Fibroblast of upper back skin (primary cell): ENCODE measurements around the gene GBP5.
A peak's percentile ranks its signal among the peaks of the same experiment; 100 is the strongest.
"Not testable (repeated sequence)": the region's sequence is repeated elsewhere in the genome, so short reads cannot be mapped to it uniquely, and the experiment has no call there.

Source experiments
- DNase-seq: peaks from one replicate; pipeline ENCODE4 v3.0.0-alpha.2; 2013

The GBP5 gene, protein sequence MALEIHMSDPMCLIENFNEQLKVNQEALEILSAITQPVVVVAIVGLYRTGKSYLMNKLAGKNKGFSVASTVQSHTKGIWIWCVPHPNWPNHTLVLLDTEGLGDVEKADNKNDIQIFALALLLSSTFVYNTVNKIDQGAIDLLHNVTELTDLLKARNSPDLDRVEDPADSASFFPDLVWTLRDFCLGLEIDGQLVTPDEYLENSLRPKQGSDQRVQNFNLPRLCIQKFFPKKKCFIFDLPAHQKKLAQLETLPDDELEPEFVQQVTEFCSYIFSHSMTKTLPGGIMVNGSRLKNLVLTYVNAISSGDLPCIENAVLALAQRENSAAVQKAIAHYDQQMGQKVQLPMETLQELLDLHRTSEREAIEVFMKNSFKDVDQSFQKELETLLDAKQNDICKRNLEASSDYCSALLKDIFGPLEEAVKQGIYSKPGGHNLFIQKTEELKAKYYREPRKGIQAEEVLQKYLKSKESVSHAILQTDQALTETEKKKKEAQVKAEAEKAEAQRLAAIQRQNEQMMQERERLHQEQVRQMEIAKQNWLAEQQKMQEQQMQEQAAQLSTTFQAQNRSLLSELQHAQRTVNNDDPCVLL

DNA sequence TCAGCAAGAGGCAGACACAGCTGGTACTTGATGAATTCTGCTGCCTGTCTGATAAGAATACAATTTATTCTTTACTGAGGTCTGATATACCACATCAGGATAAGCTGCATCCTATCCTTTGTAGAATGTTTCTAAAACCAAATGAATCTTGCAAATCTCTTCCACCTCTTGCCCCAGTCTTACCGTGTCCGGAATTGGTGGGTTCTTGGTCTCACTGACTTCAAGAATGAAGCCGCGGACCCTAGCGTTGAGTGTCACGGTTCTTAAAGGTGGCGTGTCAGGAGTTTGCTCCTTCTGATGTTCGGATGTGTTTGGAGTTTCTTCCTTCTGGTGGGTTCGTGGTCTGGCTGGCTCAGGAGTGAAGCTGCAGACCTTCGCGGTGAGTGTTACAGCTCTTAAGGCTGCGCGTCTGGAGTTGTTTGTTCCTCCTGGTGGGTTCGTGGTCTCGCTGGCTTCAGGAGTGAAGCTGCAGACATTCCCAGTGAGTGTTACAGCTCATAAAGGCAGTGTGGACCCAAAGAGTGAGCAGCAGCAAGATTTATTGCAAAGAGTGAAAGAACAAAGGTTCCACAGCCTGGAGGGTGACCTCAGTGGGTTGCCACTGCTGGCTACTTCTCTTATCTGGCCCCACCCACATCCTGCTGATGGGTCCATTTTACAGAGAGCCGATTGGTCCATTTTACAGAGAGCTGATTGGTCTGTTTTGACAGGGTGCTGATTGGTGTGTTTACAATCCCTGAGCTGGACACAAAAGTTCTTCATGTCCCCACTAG, at the start of gene GBP5:
Gene GBP5, minus strand, starts transcription at position 592 of the 773 bp plus-strand sequence. CDS start 3,305 bp downstream, outside the sequence.
- DNase-seq: peak; percentile 43

DNA sequence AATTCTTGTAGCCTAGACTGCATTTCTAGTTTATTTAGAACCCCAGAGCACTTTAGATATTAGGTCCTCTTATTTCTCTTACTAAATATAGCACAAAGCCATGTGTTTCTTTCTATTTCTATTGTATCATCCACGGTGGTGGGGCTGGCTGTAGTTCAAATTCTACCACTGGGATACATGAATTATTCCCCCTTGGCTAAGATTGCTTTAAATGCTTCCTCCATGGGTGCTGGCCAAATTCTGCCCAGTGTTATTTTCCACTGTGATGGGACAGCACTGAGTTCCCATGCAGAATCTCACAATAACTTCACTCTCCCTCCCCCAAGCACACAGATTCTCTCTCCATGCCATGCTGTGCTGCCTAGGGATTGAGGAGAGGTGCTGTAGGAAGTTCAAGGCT, 49.7 kb upstream of the GBP5 start:
- DNase-seq: no peak

DNA sequence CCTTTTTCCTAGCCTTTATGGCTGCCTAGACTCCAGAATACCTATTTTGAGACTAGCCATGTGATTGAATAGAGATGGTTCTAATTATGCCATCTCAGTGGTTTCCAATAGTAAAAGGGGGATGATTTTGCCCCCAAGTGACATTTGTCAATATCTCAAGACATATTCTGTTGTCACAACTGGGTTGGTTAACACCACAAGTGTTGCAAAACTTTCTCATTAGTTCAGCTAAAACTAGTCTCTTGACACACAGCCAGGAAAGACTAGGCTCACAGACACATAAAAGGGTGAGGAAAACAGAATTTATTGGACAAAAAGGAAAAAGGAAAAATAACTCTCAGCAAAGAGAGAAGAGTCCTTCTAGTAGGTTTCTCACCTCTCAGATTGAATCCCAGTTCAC, 39.9 kb upstream of the GBP5 start:
- no peak for DNase-seq

DNA sequence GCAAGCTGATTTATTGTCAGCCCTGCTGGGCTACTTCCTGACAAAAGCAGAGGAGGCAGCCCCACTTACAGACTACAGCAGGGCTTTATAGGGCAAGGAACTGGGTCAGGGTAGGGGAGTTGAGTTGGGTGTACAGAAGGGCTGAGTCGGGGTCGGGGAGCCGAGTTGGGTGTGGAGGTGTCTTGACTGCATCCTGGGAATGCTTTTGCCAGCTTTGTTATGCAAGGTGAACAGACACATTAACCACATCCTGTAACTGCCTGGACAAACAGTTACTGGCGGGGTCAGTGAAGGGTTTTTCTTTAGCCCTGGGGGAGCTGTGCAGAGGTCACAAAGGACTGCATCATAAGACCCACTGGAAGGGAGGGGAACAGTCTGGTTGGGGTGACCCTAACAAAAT, 39.1 kb upstream of the GBP5 start:
- no peak for DNase-seq

DNA sequence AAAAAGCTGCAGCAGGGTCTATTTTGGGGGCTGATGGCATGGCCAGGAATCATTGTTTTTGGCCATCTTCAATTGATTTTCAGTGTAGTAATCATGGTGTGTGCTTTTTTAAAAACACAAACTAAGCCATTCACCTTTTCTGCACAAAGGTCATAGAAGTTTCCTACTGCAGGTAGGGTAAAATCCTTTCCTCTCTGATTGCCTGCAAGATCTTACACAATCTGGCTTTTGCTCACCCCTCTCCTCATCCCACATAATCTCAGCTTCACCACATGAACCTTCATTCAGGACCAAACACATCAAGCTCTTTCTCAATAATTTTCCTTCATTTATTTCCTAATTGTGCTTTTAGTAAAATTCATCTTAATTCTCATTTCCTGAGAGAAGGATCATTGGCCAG, 38.3 kb upstream of the GBP5 start:
- no peak for DNase-seq

DNA sequence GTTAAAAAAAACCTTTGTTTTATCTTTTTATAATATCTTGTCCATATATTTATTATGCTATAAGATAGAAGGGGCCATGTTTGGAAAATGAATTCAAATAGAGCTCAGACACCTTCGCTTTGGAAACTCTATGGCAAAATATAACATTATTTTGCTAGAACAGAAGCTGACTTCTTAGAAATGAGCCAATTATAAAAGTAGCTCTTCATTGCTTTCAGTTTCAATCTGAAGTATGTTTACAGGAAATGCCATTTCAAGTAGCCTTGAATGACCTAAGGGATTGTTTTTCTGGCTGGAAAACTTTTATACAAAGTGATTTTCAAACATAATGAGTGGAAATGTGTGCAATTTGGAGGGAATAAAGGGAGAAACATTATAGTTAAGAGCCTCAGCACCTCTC, 37.8 kb upstream of the GBP5 start:
- DNase-seq: no peak

DNA sequence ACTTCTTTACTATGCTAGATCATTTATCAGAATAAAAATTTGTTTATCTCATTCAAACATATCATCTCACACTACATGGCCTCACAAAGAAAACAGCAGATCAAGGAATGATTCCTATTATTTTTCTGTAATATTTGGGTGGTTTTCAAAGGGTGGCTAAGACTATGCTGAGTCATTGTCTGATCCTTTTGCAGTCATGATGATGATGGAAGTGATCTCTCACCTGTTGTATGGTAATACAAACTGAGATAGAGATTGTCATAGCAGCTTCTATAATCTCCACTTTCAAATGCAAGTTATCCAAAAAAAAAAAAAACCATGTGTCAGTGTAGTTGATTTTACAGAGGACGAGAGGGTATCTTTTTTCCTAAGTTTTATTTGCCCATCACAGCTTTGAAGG, 37.2 kb upstream of the GBP5 start:
- no peak for DNase-seq

DNA sequence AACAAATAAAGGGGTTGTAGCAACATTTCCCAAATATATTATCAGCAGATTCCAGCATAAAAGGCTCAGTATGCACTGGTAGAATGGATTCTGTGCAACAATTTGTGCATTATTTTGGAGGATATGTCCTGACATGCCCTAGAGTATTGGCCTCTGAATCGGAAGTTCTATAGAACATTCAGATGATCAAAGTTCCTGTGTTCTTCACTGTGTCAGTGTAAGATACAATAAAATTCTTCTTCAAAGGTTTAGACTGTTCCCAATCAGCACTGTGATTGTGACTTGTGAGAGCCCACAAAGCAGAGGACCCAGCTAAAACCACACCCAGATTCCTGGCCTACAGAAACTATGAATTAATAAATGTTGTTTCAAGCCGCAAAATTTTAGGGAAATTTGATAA, 33.6 kb upstream of the GBP5 start:
- no peak for DNase-seq

DNA sequence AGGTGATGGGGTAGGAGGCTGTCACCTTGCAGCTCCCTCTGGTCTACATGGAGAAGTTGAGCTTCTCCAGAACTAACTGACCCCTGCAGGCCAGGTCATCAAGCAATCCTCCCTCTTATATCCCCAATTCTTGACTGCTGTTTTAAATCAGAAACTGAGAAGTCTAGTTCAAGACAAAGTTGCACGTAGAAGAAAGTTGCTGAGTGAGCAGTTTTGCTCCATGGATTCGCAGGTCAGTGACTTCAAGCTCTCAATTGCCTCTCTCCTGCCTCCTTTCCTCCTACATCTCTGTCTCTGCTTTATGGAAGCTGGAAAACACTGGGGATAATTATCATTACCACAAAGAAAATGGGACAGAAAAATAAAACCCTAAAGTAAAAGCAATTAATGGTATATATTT, 32.8 kb upstream of the GBP5 start:
- DNase-seq: no peak

DNA sequence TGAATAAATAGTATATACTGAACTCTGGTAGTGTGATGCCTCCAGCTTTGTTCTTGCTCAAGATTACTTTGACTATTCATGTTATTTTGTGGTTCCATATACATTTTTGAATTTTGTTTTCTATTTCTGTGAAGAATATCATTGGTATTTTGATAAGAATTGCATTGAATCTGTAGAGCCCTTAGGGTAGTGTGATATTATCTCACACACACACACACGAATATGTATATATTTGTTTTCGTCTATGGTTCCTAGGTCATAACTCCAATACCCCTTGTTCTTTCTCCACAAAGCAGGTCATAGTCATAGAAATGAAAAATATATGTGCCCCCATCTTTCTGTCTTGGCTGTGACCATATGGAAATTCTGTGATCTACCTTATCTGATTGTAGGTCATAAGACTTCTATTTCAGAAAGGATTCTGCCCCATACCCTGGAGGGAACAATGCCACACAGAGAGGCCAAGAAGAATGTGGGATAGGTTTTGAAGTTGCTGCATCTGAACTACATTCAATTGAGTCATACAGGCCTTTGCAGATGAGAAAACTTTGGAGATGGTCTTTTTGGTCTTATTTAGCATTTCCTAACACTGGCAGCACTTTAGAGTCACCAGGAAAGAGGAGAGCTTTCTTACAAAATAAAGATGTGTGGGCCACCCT, 32.0 kb upstream of the GBP5 start:
- no peak for DNase-seq

DNA sequence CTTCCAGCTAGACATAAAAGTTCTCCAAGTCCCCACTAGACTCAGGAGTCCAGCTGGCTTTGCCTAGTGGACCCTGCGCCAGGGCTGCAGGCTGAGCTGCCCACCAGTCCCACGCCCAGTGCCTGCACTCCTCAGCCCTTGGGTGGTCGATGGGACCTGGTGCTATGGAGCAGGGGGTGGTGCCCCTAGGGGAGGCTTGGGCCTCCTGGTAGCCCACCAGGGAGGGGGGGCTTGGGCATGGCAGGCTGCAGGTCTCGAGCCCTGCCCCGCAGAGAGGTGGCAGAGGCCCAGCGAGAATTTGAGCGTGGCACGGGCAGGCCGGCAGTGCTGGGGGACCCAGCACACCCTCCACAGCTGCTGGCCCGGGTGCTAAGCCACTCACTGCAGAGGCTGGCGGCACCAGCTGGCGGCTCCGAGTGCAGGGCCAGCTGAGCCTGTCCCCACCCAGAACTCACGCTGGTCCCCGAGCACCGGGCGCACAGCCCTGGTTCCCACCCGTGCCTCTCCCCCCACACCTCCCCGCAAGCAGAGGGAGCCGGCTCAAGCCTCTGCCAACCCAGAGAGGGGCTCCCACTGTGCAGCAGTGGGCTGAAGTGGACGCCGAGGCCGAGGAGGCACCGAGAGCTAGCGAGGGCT, 30.2 kb upstream of the GBP5 start:
- DNase-seq: no peak

DNA sequence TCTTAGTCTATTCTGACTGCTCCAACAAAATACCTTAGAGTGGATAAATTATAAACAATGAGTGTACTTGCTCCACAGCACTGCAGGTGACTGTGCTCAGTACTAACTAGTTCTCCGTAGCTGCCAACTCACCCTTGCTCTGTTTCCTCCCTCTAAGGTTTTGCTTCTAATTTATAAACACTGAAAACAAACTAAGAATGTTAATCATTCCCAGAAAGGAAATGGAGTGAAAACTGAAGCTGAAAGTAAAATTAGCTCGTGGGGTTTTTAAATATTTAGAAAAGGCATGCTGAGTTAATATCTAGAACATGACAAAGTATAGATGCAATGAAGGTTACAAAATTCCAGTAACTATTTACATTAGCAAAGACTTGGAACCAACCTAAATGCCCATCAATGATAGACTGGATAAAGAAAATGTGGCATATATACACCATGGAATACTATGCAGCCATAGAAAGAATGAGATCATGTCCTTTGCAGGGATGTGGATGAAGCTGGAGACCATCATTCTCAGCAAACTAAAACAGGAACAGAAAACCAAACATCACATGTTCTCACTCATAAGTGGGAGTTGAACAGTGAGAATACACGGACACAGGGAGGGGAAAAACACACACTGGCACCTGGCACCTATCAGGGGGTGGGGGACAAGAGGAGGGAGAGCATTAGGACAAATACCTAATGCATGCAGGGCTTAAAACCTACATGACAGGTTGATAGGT, 27.2 kb upstream of the GBP5 start:
- not testable (repeated sequence) for DNase-seq

DNA sequence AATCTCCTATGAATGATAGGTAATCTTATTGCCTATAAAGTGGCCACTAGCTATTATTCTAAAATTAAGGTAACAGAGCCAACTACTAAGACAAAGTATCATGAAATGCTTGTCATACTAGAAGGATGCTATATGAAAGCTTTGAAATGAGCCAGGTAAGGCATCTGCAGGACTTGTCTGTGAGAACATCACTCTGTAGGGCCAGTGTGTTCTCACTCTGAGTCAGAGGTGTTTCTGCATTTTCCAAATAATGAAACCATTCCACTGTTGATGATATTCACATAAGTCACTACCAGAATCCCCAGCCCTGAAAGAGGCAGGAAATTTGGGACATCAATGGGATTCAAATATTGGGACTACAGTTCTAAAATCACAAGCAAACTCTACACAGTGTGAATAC, 25.8 kb upstream of the GBP5 start:
- DNase-seq: no peak

DNA sequence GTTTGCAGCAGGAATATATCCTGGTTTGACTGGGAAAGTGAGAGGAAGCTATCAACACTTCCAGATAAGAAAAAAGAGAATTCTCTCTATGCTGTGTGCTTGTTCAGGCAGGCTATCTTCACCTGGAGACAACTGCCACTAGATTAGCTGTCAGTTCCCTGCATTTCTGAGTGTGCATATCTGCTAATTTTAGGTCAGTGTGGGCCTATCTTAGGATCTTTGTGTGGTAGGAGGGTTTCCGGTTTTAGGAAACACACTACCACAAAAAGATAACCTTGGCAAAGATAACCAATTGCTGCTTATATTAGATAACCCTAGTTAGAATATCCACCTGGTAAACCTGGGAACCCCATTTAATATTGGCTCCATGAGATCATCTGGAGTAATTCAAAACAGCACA, 22.5 kb upstream of the GBP5 start:
- DNase-seq: no peak

DNA sequence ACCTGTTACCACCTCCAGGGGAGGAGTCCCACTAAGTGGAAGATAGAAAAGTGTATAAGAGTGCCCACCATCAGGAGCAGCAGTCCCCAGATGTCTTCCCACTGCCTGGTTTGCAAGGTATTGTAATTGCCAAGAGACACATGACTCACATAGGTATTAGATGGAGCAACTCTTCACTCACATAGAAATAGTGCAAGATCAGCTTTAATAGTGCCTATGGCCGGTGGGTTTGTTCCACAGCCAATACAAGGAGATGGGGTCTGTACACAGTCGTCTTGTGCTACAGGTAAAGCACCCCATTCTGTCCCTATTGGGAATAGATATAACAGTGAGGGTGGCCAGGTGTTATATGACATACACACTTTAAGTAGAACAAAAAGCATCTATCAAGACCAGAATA, 18.6 kb upstream of the GBP5 start:
- no peak for DNase-seq

DNA sequence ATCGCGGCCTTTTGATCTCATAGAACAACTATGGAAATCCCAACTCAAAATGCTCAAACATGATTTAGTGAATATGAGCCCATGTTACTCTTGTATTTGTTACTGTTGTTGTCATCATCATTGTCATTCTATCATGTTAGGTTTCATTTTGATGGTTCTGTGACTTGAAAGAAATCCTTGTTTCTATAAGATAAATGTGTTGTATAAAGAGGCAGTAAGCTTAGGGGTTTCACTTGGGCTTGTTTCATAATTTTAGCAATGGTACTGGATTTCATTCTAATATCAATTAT, 15.3 kb upstream of the GBP5 start:
- no peak for DNase-seq

DNA sequence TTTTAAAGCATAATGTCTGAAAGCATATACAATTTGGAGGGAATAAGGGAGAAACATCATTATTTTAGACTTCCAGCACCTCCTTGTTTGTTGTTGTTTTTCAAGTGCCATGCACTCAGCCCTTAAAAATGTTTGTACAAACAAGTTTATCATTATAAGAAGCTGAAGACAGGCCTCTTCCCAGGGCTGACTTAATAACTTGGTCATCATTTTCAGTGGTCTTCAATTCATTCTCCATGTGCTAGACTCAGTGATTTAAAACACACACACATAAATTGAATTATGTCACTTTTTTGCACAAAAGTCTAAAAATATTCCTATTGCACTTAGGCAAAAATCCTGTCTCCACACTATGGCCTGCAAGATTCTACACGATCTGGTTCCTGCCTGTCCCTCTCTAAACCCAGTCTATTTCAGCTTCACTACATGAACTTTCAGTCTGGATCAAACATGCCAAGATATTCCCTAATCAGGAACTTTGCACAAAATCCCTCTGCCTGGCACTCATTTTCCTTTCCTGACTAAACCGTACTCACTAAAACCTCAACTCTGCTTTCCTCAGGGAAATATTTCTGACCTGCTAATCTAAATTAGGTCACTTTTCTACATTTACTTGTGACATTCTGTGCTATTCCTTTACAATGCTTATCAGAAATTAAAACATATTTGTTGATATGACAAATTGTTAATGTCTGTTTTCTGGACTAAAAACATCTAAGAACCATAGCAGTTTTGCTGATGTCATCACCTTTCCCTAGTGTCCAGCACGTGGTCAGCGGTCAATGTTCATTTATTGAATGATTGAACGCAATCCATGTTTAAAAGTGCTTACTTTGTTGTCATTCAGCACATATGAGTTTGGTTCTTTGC, 14.8 kb upstream of the GBP5 start:
- DNase-seq: no peak

DNA sequence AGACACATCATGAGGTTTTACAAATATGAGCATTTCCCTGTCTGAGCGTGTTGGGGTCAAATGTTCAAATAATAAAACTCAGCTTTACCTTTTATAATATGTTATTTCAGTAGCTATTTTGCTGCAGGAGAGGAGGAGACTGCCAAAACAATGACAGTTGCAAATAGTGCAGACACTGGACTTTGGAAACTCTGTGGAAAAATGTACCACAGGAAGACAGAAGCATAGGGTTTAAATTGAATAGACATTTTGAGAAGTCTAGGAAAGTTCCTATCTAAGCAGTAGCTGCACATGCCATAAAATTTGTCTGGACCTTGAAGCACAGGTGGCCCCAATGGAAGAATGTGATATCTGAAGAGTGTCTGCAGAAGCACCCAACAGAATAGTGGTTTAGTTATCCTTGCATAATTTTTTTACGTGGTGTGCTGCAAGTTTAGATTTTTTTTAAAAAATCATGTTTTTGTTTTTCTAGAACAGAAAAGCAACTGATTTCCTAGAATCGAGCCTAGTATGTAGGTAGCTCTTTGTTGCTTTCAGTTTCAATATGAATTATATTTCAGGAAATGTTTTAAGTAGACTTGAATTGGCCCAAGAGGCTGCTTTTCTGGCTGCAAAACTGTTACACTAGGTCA, 14.0 kb upstream of the GBP5 start:
- no peak for DNase-seq

DNA sequence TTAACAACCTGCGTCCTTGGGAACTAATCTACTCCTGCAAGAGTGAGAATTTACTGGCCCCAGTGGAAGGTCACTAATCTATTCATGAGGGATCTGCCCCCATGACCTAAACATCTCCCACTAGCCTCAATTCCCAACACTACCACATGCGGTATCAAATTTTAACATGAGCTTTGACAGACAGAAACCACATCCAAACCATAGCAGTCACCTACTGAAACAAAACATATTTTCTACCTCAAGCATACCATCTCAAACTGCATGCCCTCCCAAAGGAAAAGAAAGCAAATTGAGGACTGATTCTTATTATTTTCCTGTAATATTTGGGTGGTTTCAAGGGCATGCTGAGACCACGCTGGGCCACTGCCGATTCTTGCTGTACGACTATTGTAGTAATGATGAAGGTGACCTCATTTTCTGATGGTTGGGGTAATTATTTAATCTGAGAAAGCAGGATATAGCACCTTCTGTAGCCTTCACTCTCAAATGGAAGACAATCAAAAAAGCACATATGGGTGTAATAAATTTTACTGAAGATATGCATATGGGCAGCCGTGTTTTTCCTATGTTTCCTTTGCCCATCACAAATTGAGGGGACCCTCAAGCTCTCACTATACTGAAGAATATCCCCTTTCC, 13.2 kb upstream of the GBP5 start:
- no peak for DNase-seq

DNA sequence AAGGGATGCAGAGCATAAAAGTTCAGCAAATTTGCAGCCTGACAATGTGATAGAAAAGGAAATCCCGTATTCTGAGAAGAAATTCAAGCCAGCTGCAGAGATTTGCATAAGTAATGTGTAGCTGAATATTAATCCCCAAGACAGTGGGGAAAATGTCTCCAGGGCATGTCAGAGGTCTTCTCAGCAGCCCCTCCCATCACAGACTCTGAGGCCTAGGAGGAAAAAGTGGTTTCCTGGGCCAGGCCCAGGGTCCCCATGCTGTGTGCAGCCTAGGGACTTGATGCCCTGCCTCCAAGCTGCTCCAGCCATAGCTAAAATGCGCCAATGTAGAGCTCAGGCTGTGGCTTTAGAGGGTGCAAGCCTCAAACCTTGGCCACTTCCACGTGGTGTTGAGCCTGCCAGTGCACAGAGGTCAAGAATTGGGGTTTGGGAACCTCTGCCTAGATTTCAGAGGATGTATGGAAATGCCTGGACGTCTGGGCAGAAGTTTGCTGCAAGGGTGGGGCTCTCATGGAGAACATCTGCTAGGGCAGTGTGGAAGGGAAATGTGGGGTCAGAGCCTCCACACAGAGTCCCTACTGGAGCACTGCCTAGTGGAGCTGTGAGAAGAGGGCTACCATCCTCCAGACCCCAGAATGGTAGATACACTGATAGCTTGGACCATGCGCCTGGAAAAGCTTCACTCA, 11.6 kb upstream of the GBP5 start:
- not testable (repeated sequence) for DNase-seq
